ENCODE results near the gene PRIMPOL.
"Not testable (repeated sequence)": the region's sequence is repeated elsewhere in the genome, so short reads cannot be mapped to it uniquely, and the experiment has no call there.

Gene PRIMPOL

DNA sequence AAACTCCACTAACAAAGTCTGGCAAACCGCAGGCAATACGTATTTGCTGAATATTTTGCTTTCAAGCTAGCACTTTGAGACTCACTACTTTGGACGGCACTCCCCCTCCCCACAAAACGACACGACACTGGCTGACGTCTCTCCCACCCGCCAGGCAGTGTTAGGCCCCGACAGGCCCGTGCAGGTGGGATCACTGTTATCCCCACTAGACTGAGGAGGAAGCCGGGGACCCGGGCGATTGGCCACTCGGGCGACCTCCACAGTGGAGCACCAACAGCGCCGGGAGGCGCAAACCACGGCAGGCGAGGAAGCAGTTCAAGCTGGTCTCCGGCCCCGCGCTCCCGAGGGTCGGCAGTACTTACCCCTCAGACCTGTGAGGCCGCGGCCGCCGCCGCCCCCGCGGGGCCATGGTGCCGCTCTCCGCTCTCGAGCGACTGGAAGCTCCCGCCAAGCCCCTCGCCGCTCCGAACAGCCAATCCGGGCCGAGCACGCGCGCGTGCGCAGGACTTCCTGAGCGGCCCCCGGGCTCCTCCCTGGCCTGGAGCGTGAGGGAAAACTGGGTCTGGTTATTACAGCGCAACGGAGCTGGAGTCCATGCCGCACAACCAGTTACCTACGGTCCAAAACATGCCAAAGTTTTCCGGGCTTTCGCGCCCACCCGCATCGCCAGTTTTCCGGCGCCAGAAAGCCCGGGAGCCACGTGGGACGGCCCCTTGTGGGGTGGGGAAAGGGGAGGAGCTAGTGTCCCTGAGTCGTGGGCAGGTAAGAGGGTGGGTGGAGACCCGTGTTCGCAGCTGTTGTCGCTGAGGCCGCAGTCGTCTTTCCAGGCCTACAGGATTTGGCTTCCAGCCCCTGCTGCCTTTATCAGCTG is 84.4 kb downstream of the PRIMPOL start, which contains the start of gene CENPU:
CENPU (minus strand) TSS at position 443 of the 871 bp plus-strand sequence; CDS start at position 409, 34 bp downstream.
- TF ChIP-seq ZNF274 (IDR thresholded peaks at IDR 0.05; ENCODE audit: low read depth, low read length) (no peak), YY1 (IDR thresholded peaks at IDR 0.05; ENCODE audit: insufficient read depth, insufficient read length) (peak; percentile 17), SUZ12 (IDR thresholded peaks at IDR 0.05; ENCODE audit: extremely low read depth, insufficient read depth, insufficient read length) (no peak)
- H3K4me1 ChIP-seq (ENCODE audit: insufficient read depth, insufficient read length): peaks cover 3% of the 10 kb centered on the region
- peak within 1 kb of the TSS; percentile 87 for H3K9ac ChIP-seq (ENCODE audit: insufficient read length, low read depth)
- H3K4me3 ChIP-seq (ENCODE audit: insufficient read length, low read depth): peak within 1 kb of the TSS; percentile 84
- peaks cover 12% of the 10 kb centered on the region for H3K36me3 ChIP-seq (ENCODE audit: insufficient read depth, insufficient read length, low read length)
- peak; percentile 93 for DNase-seq (ENCODE audit: low read depth, low spot score)
- no peaks in the 10 kb centered on the region for H3K9me3 ChIP-seq (ENCODE audit: insufficient read depth, low read length)
- H3K27me3 ChIP-seq (ENCODE audit: insufficient read depth, insufficient read length): no peaks in the 10 kb centered on the region

DNA sequence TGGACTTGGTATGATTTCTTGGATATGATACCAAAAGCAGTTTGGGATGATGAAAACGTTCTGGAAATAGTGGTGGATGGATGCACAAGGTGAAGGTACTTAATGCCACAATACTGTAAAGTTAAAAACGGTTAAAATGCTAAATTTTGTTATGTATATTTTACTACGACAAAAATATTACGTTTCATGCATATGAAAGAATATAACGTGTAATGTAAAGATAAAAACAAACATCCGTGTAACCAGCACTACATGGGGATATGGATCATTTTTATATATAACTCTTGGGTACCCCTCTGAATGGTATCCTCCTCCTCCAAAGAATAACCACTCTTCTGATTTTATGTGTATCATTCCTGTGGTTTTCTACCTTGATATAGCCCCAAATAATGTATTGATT is 85.2 kb downstream of the PRIMPOL start:
- Histone ChIP-seq H3K9me3 (ENCODE audit: insufficient read depth, low read length) (no peaks in the 10 kb centered on the region), H3K9ac (ENCODE audit: insufficient read length, low read depth) (no peak overlapping the region), H3K36me3 (ENCODE audit: insufficient read depth, insufficient read length, low read length) (peaks cover 10% of the 10 kb centered on the region), H3K27me3 (ENCODE audit: insufficient read depth, insufficient read length) (no peaks in the 10 kb centered on the region), H3K4me3 (ENCODE audit: insufficient read length, low read depth) (peak overlapping the region; percentile 24), H3K4me1 (ENCODE audit: insufficient read depth, insufficient read length) (peaks cover 3% of the 10 kb centered on the region)
- TF ChIP-seq ZNF274 (IDR thresholded peaks at IDR 0.05; ENCODE audit: low read depth, low read length) (no peak), YY1 (IDR thresholded peaks at IDR 0.05; ENCODE audit: insufficient read depth, insufficient read length) (no peak), SUZ12 (IDR thresholded peaks at IDR 0.05; ENCODE audit: extremely low read depth, insufficient read depth, insufficient read length) (no peak)
- DNase-seq (ENCODE audit: low read depth, low spot score): no peak

DNA sequence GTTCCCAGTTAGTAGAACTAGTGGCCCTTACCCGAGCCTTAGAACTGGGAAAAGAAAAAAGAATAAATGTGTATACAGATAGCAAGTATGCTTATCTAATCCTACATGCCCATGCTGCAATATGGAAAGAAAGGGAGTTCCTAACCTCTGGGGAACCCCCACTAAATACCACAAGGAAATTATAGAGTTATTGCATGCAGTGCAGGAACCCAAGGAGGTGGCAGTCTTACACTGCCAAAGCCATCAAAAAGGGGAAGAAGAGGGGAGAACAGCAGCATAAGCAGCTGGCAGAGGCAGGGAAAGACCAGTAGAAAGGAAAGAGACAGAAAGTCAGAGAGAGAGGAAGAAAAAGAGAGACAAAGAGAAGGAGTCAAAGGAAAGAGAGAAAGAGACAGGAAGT is 90.0 kb downstream of the PRIMPOL start:
- H3K27me3 ChIP-seq (ENCODE audit: insufficient read depth, insufficient read length); H3K36me3 ChIP-seq (ENCODE audit: insufficient read depth, insufficient read length, low read length); H3K4me3 ChIP-seq (ENCODE audit: insufficient read length, low read depth); H3K4me1 ChIP-seq (ENCODE audit: insufficient read depth, insufficient read length); H3K9me3 ChIP-seq (ENCODE audit: insufficient read depth, low read length); DNase-seq (ENCODE audit: low read depth, low spot score); H3K9ac ChIP-seq (ENCODE audit: insufficient read length, low read depth): not testable (repeated sequence)

DNA sequence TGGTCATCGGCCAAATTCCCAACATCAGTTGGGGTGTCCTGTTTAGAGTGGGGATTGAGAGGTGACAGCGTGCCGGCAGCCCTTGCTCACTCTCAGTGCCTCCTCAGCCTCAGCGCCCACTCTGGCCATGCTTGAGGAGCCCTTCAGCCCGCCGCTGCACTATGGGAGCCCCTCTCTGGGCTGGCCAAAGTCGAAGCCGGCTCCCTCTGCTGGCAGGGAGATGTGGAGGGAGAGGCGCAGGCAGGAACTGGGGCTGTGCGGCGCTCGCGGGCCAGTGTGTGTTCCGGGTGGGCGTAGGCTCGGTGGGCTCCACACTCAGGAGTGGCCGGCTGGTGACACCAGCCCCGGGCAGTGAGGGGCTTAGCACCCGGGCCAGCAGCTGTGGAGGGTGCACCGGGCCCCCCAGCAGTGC is 91.4 kb downstream of the PRIMPOL start:
- no peaks in the 10 kb centered on the region for H3K4me1 ChIP-seq (ENCODE audit: insufficient read depth, insufficient read length)
- H3K4me3 ChIP-seq (ENCODE audit: insufficient read length, low read depth): no peak overlapping the region
- no peaks in the 10 kb centered on the region for H3K36me3 ChIP-seq (ENCODE audit: insufficient read depth, insufficient read length, low read length)
- no peak for DNase-seq (ENCODE audit: low read depth, low spot score)
- no peak overlapping the region for H3K9ac ChIP-seq (ENCODE audit: insufficient read length, low read depth)
- peaks cover 10% of the 10 kb centered on the region; the same call in 1 of the 2 replicates for H3K9me3 ChIP-seq (ENCODE audit: insufficient read depth, low read length)
- H3K27me3 ChIP-seq (ENCODE audit: insufficient read depth, insufficient read length): no peaks in the 10 kb centered on the region
- no peak for TF ChIP-seq YY1 (IDR thresholded peaks at IDR 0.05; ENCODE audit: insufficient read depth, insufficient read length)
- TF ChIP-seq SUZ12 (IDR thresholded peaks at IDR 0.05; ENCODE audit: extremely low read depth, insufficient read depth, insufficient read length): no peak
- no peak for TF ChIP-seq ZNF274 (IDR thresholded peaks at IDR 0.05; ENCODE audit: low read depth, low read length)

DNA sequence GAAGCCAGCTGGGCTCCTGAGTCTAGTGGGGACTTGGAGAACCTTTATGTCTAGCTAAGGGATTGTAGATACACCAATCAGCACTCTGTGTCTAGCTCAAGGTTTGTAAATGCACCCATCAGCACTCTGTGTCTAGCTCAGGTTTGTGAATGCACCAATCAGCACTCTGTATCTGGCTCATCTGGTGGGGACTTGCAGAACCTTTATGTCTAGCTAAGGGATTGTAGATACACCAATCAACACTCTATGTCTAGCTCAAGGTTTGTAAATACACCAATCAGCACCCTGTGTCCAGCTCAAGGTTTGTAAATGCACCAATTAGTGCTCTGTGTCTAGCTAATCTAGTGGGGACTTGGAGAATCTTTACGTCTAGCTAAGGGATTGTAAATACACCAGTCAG is 92.1 kb downstream of the PRIMPOL start:
- H3K4me3 ChIP-seq (ENCODE audit: insufficient read length, low read depth); H3K27me3 ChIP-seq (ENCODE audit: insufficient read depth, insufficient read length); DNase-seq (ENCODE audit: low read depth, low spot score); H3K9me3 ChIP-seq (ENCODE audit: insufficient read depth, low read length); H3K4me1 ChIP-seq (ENCODE audit: insufficient read depth, insufficient read length); H3K9ac ChIP-seq (ENCODE audit: insufficient read length, low read depth); H3K36me3 ChIP-seq (ENCODE audit: insufficient read depth, insufficient read length, low read length): not testable (repeated sequence)

DNA sequence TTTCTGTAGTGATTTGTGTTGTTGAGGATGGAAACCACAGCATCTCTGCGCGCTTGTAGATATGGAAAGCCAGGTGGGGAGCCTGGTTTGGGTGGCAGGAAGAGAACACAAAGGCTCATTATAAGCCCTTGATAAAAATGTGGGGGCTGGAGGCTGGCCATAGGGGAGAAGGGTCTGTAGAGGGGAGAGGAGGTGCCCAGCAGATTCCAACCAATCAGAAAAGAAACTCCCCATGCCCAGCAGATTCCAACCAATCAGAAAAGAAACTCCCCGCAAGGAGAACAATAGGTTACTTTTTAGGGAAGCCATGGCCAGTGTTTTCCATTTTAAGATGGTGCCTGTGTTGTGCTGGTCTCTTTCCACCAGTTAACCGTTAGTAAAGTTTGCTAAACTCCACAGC is 94.1 kb downstream of the PRIMPOL start:
- DNase-seq (ENCODE audit: low read depth, low spot score): no peak
- no peak overlapping the region for H3K4me3 ChIP-seq (ENCODE audit: insufficient read length, low read depth)
- H3K27me3 ChIP-seq (ENCODE audit: insufficient read depth, insufficient read length): no peaks in the 10 kb centered on the region
- peaks cover 3% of the 10 kb centered on the region for H3K4me1 ChIP-seq (ENCODE audit: insufficient read depth, insufficient read length)
- TF ChIP-seq ZNF274 (IDR thresholded peaks at IDR 0.05; ENCODE audit: low read depth, low read length) (no peak), SUZ12 (IDR thresholded peaks at IDR 0.05; ENCODE audit: extremely low read depth, insufficient read depth, insufficient read length) (no peak), YY1 (IDR thresholded peaks at IDR 0.05; ENCODE audit: insufficient read depth, insufficient read length) (no peak)
- H3K9ac ChIP-seq (ENCODE audit: insufficient read length, low read depth): no peak overlapping the region
- H3K36me3 ChIP-seq (ENCODE audit: insufficient read depth, insufficient read length, low read length): no peaks in the 10 kb centered on the region
- peaks cover 10% of the 10 kb centered on the region; the same call in 1 of the 2 replicates for H3K9me3 ChIP-seq (ENCODE audit: insufficient read depth, low read length)

DNA sequence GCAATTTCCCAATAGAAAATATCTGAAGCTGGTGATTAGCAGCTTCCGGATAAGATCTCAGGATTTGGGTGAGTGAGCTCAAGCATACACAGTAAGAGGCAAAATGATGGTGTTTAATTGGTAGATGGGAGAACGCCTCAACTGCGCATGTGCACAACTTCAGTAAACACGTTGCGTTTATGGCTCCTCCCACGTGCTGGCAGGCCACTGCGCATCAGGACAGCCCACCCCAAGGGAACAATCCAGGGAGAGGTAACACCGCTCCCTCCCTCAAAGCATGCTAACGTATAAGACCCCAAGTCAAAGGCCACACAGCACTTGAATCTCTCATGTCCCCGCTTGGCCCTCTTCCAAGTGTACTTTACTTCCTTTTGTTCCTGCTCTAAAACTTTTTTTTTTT is 94.7 kb downstream of the PRIMPOL start:
- Histone ChIP-seq H3K9me3 (ENCODE audit: insufficient read depth, low read length) (peaks cover 10% of the 10 kb centered on the region; the same call in 1 of the 2 replicates), H3K27me3 (ENCODE audit: insufficient read depth, insufficient read length) (no peaks in the 10 kb centered on the region), H3K9ac (ENCODE audit: insufficient read length, low read depth) (no peak overlapping the region), H3K4me1 (ENCODE audit: insufficient read depth, insufficient read length) (peaks cover 3% of the 10 kb centered on the region), H3K4me3 (ENCODE audit: insufficient read length, low read depth) (no peak overlapping the region), H3K36me3 (ENCODE audit: insufficient read depth, insufficient read length, low read length) (no peaks in the 10 kb centered on the region)
- DNase-seq (ENCODE audit: low read depth, low spot score): no peak
- TF ChIP-seq YY1 (IDR thresholded peaks at IDR 0.05; ENCODE audit: insufficient read depth, insufficient read length) (no peak), SUZ12 (IDR thresholded peaks at IDR 0.05; ENCODE audit: extremely low read depth, insufficient read depth, insufficient read length) (no peak)

All from NT2/D1 (cell line).